Measurements from ENCODE around the gene THADA.

The THADA gene

DNA sequence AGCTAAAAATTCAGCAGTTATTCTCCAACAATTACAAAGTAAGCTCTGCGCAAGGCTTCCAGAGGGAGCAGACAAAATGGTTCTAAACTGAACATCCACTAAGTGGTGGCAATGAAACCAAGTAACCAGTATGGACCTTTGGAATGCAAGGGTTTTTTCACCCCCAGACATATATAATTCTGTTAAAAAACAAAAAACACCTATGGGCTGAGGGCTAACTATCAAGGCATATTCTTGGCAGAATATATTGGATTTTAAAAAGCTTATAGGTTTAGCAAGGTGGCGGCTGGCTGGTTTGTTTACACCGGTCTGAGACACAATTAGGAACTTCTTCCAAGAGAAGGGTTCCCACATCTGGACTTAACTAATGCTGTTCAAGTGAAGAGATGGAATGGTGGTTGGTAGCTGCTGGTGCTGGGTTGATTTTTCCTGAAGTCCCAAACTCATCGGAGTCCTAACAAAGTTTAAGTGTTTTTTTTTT is 372.3 kb downstream of the THADA start:
- Histone ChIP-seq H3K4me1 (ENCODE audit: control insufficient read depth, insufficient read depth, low read length, unreplicated experiment) (peaks cover 37% of the 10 kb centered on the region), H3K36me3 (ENCODE audit: insufficient read depth, low read length) (peaks cover 26% of the 10 kb centered on the region), H3K27me3 (ENCODE audit: insufficient read depth, low read length) (no peaks in the 10 kb centered on the region), H3K27ac (ENCODE audit: low read depth, low read length) (peak overlapping the region; percentile 89), H3K4me3 (ENCODE audit: low read depth, low read length) (peak overlapping the region; percentile 83), H2AFZ (ENCODE audit: low read length, unreplicated experiment) (no peak overlapping the region), H3K79me2 (ENCODE audit: control insufficient read depth, insufficient read depth, low read length, unreplicated experiment) (peaks cover 65% of the 10 kb centered on the region)

DNA sequence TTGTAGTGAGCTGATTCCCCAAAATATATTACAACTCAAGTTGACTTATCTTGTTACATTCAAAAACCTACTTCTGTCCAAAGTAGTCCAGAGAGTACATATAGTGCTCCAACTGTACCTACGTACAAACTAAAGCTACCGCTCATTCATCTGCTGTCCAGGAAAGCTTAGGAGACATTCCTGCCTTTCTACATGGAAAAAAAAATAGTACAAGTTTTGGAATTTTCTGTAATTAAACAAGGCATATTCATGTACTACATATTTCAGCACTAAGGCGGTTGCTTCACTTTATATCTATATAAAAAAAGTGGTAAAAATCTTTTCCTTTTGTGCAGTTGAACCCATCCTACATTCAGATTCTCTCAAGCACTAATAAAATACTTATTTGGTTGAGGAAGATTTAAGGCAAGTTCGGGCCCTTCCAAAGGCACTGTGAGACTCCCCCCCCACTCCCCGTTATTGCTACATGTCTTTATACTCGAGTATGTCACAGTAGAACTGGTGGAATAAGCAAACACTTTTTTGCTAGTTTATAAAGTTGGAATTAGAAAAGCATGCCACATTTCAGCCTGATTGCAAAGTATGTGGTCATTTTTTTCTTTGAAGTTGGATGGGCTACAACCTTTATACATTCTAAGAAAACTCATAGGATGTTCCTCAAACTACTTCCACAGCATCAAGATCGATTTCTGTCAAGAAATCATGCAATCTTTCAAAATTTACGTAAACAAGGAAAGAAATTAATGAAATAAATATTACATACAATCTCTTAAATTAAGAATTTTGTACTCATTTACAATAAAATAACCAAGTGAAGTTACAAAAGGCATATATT is 373.1 kb downstream of the THADA start:
- Histone ChIP-seq H3K27me3 (ENCODE audit: insufficient read depth, low read length) (no peaks in the 10 kb centered on the region), H3K4me1 (ENCODE audit: control insufficient read depth, insufficient read depth, low read length, unreplicated experiment) (peaks cover 31% of the 10 kb centered on the region), H3K79me2 (ENCODE audit: control insufficient read depth, insufficient read depth, low read length, unreplicated experiment) (peaks cover 57% of the 10 kb centered on the region), H3K4me3 (ENCODE audit: low read depth, low read length) (peak overlapping the region; percentile 83), H2AFZ (ENCODE audit: low read length, unreplicated experiment) (no peak overlapping the region), H3K36me3 (ENCODE audit: insufficient read depth, low read length) (peaks cover 26% of the 10 kb centered on the region), H3K27ac (ENCODE audit: low read depth, low read length) (peak overlapping the region; percentile 89)

DNA sequence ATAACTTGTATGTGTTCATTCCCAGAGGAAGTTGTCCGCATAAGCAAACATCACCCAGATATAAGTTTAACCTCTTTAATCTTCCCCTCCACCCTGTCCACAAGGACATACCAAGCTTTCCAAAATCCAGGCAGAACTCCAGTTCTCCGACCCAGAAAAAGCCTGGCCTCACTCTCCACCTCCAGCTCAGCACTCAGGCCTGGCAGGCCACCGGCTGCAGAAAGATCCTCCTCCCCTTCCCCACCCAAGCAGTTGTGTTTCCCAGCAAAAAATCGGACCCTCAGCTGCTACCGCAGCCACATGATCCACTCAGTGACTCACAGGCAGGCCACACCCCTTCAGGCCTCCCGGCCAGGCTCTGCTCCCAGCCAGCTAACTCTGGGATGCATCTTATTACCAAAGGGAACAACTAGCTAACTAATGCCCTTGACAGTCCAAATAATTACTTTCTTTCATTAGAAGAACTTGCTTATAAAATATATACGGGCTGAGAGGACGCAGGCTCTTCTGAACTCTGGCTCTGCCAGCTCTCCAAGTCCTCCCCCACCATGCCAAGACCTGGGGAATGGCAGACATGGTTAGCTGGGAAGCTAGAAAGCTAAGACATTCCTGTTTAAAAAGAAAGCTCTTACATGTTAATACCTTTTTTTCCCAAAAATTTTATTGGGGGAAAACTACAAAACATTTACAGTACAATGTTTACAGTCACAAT is 373.9 kb downstream of the THADA start:
- Histone ChIP-seq H3K36me3 (ENCODE audit: insufficient read depth, low read length) (peaks cover 26% of the 10 kb centered on the region), H3K79me2 (ENCODE audit: control insufficient read depth, insufficient read depth, low read length, unreplicated experiment) (peaks cover 57% of the 10 kb centered on the region), H3K27me3 (ENCODE audit: insufficient read depth, low read length) (no peaks in the 10 kb centered on the region), H3K27ac (ENCODE audit: low read depth, low read length) (peak overlapping the region; percentile 89), H3K4me3 (ENCODE audit: low read depth, low read length) (peak overlapping the region; percentile 83), H2AFZ (ENCODE audit: low read length, unreplicated experiment) (no peak overlapping the region), H3K4me1 (ENCODE audit: control insufficient read depth, insufficient read depth, low read length, unreplicated experiment) (peaks cover 31% of the 10 kb centered on the region)

DNA sequence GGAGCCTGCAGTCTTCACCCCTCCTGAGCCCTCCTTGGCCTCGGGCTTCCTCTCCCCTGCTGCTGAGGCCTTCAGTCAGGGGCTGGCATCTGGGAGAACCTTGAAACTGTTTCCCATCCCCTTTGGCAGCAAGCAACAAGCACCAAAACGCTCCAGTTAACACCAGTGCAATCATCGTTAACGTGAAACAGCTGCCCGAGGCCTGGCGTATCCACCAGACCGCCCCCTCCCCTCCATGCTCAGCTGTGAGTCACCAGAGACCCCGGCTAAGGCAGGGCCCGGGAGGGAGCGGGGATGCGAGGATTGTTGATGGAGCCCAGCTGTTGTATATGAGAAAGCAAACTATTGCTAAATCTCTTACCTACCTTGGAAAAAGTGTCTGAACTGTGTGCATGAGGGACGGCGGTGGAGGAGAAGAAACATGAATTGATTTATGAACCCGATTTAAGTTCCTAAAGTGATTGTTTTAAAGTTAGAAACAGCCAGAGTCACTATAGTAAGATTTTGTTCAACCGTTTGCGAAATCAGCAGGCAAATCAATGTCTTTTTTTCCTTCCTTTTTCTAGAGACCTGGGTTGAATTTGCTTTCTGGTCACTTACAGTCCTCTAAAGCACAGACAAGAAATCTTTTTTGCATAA is 374.6 kb downstream of the THADA start:
- H3K4me3 ChIP-seq (ENCODE audit: low read depth, low read length) = peak overlapping the region; percentile 83

DNA sequence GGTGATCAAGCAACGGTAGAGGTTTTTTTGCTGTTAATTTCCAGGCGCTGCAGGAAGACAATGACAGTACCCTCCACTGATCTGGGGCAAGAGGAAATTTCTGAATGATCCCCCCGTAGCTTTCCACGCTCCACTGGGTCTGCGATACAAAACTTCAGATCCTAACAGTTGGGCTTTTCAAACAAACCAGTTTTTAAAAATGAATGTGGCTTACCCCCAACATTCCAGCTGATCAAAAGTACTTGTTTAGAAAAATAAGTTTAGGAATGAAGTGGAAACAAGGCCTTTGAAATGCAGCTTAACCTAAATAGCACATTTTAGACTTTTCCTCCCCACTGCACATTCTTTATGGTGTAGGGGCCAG is 375.1 kb downstream of the THADA start:
- Histone ChIP-seq H2AFZ (ENCODE audit: low read length, unreplicated experiment) (no peak overlapping the region), H3K79me2 (ENCODE audit: control insufficient read depth, insufficient read depth, low read length, unreplicated experiment) (peaks cover 51% of the 10 kb centered on the region)

More for the DNA sequence above, 374.6 kb downstream of the THADA start:
- Histone ChIP-seq H3K79me2 (ENCODE audit: control insufficient read depth, insufficient read depth, low read length, unreplicated experiment) (peaks cover 56% of the 10 kb centered on the region), H3K36me3 (ENCODE audit: insufficient read depth, low read length) (peaks cover 26% of the 10 kb centered on the region), H2AFZ (ENCODE audit: low read length, unreplicated experiment) (no peak overlapping the region), H3K4me1 (ENCODE audit: control insufficient read depth, insufficient read depth, low read length, unreplicated experiment) (peaks cover 31% of the 10 kb centered on the region), H3K27ac (ENCODE audit: low read depth, low read length) (peak overlapping the region; percentile 89), H3K27me3 (ENCODE audit: insufficient read depth, low read length) (no peaks in the 10 kb centered on the region)

DNA sequence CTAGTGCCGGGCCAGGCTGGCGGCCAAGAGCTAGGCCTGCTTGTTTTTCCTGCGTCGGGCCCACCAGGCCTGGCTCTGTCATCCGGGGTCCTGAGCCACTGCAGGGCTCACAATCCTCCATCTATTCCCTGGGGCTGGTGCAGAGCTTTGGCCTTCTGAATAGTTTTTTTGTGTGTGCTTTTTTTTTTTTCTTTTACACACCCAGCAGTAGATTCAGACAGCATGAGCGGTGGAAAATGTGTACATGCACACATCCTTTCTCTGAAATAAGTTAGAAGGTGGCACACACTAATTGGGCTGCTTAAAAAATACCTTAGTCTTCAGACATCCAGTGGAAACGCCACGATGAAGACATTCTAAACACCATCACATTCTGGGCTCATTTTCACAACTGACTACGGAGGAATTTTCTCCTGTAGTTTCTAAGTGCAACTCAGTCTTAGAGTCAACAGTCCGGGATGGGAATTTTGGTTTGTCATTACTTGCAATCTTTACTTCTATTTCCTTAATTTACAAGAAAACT is 375.5 kb downstream of the THADA start:
- Histone ChIP-seq H3K79me2 (ENCODE audit: control insufficient read depth, insufficient read depth, low read length, unreplicated experiment) (peaks cover 46% of the 10 kb centered on the region), H3K36me3 (ENCODE audit: insufficient read depth, low read length) (peaks cover 26% of the 10 kb centered on the region), H2AFZ (ENCODE audit: low read length, unreplicated experiment) (peak overlapping the region; percentile 7), H3K27me3 (ENCODE audit: insufficient read depth, low read length) (no peaks in the 10 kb centered on the region), H3K27ac (ENCODE audit: low read depth, low read length) (peak overlapping the region; percentile 89), H3K4me3 (ENCODE audit: low read depth, low read length) (peak overlapping the region; percentile 83), H3K4me1 (ENCODE audit: control insufficient read depth, insufficient read depth, low read length, unreplicated experiment) (peaks cover 31% of the 10 kb centered on the region)

More for the DNA sequence above, 375.1 kb downstream of the THADA start:
- Histone ChIP-seq H3K4me3 (ENCODE audit: low read depth, low read length) (peak overlapping the region; percentile 83), H3K36me3 (ENCODE audit: insufficient read depth, low read length) (peaks cover 26% of the 10 kb centered on the region), H3K27ac (ENCODE audit: low read depth, low read length) (peak overlapping the region; percentile 89), H3K27me3 (ENCODE audit: insufficient read depth, low read length) (no peaks in the 10 kb centered on the region), H3K4me1 (ENCODE audit: control insufficient read depth, insufficient read depth, low read length, unreplicated experiment) (peaks cover 31% of the 10 kb centered on the region)

DNA sequence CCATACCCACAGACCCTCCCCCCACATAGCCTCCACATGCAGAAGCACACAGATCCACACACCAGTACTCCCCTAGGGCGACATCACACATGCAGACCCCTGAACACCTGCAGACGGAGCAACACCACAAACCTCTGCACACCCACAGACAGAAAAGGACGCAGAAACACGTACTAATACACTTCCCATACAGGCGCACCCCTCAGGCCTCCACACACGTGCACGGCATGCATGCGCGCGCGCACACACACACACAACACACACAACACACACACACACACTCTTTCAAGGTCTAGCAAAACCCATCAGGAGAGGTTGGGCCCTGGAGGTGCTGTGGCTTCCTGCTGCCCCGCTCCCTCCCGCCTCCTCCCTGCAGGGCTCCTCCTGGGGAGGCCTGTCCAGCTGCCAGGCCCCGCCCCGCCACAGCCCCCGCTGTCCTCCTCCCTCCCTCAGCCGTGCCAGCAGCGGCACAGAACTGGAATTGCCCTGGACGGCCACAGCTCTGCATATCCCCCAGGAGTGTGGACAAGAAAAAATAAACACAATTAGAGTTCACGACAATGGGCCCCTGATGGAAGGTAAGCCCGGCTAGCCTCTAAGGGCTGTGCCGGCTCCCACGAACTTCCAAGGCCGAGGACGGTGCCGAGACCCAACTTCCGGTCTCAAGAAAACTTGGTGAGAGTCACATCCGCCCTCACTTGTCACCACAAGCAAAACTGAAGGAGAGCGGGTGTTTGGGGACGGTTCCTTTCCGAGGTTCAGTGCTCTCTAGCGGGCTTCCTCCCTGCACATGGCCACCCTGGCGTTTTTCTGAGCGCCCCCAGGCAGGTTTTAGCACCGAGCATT is 376.2 kb downstream of the THADA start:
- Histone ChIP-seq H3K4me1 (ENCODE audit: control insufficient read depth, insufficient read depth, low read length, unreplicated experiment) (peaks cover 31% of the 10 kb centered on the region), H3K79me2 (ENCODE audit: control insufficient read depth, insufficient read depth, low read length, unreplicated experiment) (peaks cover 40% of the 10 kb centered on the region), H3K36me3 (ENCODE audit: insufficient read depth, low read length) (peaks cover 20% of the 10 kb centered on the region), H3K4me3 (ENCODE audit: low read depth, low read length) (peak overlapping the region; percentile 83), H3K27me3 (ENCODE audit: insufficient read depth, low read length) (no peaks in the 10 kb centered on the region), H3K27ac (ENCODE audit: low read depth, low read length) (peak overlapping the region; percentile 89), H2AFZ (ENCODE audit: low read length, unreplicated experiment) (peak overlapping the region; percentile 7)

DNA sequence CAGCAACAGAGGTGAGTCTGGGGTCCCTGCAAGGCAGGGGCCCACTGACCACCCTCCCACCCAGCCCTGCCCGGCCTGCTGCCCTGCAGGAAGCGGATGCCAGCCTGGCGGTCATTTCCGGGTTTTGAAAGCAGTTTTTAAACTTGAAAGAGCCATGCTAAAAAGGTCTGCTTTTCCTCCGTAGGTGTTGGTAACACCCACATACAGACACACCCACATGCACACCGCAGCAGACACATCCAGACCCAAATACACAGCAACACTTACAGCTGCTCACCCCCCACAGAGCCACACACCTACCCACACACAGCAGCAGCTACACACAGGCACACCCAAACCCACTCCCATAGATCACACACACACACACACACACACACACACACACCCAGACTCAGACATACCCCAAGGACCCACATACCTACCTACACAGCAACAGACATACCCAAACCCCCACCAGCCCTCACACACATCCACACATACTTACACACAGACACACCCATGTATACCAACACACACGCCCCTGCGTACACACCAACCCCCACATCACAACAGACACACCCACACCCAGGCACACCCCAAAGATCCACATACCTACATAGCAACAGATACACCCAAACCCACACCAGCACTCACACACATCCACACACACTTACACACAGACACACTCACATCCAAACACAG is 377.0 kb downstream of the THADA start:
- H3K36me3 ChIP-seq (ENCODE audit: insufficient read depth, low read length) = peaks cover 17% of the 10 kb centered on the region
- H3K4me1 ChIP-seq (ENCODE audit: control insufficient read depth, insufficient read depth, low read length, unreplicated experiment) = peaks cover 31% of the 10 kb centered on the region
- H3K27me3 ChIP-seq (ENCODE audit: insufficient read depth, low read length) = no peaks in the 10 kb centered on the region
- H2AFZ ChIP-seq (ENCODE audit: low read length, unreplicated experiment) = no peak overlapping the region
- H3K27ac ChIP-seq (ENCODE audit: low read depth, low read length) = no peak overlapping the region
- peaks cover 32% of the 10 kb centered on the region for H3K79me2 ChIP-seq (ENCODE audit: control insufficient read depth, insufficient read depth, low read length, unreplicated experiment)
- peak overlapping the region; percentile 83 for H3K4me3 ChIP-seq (ENCODE audit: low read depth, low read length)

DNA sequence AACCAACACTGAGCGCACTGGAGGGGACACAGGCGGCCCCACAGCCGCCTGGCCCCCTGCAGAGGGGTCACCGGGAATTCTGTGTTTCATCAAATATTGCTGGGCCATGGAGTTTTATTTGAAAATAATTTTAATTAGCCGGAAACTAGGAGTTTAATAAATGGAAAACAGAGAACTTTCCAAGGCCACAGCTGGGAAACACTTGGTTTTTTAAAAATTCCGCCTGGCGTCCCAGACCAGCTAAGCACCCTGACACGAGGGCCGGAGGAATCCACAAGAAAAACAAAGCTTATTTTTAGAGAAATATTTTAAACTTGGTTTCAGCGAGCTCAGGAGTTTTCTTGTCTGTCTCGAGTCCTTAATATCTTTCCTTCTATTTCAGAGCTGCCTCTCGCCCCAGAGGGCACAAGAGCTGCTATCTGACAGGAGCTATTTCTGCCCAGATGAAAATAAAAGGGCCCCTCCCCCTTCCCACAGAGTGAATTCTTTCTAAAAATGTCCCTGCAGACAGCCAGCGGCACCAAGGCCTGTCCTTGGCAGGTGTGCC is 377.6 kb downstream of the THADA start:
- Histone ChIP-seq H3K4me1 (ENCODE audit: control insufficient read depth, insufficient read depth, low read length, unreplicated experiment) (peaks cover 31% of the 10 kb centered on the region), H3K4me3 (ENCODE audit: low read depth, low read length) (peak overlapping the region; percentile 83; the same call in 1 of the 2 replicates), H2AFZ (ENCODE audit: low read length, unreplicated experiment) (no peak overlapping the region), H3K36me3 (ENCODE audit: insufficient read depth, low read length) (peaks cover 11% of the 10 kb centered on the region), H3K27ac (ENCODE audit: low read depth, low read length) (no peak overlapping the region), H3K79me2 (ENCODE audit: control insufficient read depth, insufficient read depth, low read length, unreplicated experiment) (peaks cover 26% of the 10 kb centered on the region), H3K27me3 (ENCODE audit: insufficient read depth, low read length) (no peaks in the 10 kb centered on the region)
